HG03571 (cell line): ENCODE data around the gene SCML2.
"Not testable (repeated sequence)": the region's sequence is repeated elsewhere in the genome, so short reads cannot be mapped to it uniquely, and the experiment has no call there.

Experiments
- ATAC-seq: cut with Tn5 transposase; IDR thresholded peaks from one replicate; pipeline ENCODE4 v1.9.1; 2021; ENCODE audit not compliant: unreplicated experiment

Gene SCML2

GRCh38 chrX:18354369-18355223 lies at the start of gene SCML2:
TSS of gene SCML2 (minus strand) at chrX:18354688. CDS start at chrX:18334071, 20,617 bp downstream.
- ATAC-seq, result no peak

GRCh38 chrX:18401848-18402213 lies 47.3 kb upstream of the SCML2 start:
- ATAC-seq, result no peak

GRCh38 chrX:18394477-18394876 lies 40.0 kb upstream of the SCML2 start:
- no peak for ATAC-seq

- no peak for ATAC-seq
These were observed 36.6 kb upstream of the SCML2 start for GRCh38 chrX:18390941-18391538.

DNA sequence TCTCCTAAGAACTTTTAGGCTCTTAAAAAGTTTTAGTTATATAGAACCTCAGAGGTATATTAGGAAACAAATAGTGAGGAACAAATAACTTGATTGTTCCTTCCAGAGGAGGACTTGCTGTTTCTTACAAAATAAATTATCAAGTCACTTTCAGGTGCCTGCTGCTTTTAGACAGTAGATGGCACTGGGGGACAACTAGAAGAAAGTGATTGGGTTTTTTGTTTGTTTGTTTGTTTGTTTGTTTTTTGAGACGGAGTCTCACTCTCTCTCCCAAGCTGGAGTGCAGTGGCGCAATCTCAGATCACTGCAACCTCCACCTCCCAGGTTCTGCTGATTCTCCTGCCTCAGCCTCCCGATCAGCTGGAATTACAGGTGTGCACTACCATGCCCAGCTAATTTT lies 35.5 kb upstream of the SCML2 start:
- no peak for ATAC-seq

- ATAC-seq, result no peak
These were observed 23.3 kb upstream of the SCML2 start for GRCh38 chrX:18377796-18378195.

DNA sequence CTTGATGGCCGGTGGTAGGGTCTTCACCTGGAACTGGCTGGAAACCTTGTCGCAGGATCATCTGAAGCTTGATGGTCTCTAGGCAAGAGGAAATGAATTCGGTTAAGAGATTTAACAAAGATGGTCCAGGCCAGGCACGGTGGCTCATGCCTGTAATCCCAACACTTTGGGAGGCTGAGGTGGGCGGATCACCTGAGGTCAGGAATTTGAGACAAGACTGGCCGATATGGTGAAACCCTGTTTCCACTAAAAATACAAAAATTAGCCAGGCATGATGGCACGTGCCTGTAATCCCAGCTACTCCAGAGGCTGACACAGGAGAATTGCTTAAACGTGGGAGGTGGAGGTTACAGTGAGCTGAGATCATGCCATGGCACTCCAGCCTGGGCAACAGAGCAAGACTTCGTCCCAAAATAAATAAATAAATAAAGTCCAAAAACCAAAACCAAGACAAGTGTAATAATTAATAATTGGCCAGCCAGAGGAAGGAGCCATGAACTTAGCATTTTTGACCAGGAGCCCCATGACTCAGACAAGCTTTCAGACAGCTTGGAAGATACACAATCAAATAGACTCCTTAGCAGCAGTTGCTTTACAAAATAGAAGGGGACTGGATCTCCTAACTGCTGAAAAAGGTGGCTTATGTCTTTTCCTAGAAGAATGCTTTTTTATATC lies 20.8 kb upstream of the SCML2 start:
- not testable (repeated sequence) for ATAC-seq

DNA sequence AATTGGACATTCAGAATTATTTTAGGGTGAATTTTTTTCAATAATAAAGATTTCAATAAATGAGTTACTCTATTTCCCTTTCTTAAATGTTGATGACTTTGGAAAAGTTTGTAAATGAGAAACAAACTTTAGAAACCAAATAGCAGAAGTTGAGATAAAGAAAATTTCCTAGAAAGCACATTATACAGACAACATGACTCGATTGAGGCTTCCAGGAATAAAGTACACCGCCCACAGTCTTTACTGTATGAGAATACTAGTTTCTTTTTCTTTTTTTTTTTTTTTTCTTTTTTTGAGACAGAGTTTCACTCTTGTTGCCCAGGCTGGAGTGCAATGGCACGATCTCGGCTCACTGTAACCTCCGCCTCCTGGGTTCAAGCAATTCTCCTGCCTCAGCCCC lies 14.6 kb upstream of the SCML2 start:
- ATAC-seq, result not testable (repeated sequence)

DNA sequence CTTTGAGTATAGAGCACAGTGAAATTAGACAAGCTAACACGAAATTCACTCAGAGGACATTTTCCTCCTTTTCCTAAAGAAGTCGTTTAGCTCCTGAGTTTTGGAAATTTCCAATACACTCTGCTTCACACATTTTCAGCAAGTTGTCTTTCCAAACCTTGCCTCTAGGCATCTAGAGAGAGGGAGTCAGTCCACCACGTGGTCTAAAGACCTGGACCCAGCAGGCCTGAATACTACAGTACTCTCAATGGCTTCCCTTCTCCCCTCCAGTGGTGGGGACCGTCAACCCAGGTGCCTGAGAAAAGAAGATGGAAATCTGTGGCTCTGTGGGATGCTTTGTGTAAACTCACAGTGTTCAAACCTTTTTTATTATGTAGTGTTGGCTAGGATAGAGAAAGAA lies 13.9 kb upstream of the SCML2 start:
- no peak for ATAC-seq

DNA sequence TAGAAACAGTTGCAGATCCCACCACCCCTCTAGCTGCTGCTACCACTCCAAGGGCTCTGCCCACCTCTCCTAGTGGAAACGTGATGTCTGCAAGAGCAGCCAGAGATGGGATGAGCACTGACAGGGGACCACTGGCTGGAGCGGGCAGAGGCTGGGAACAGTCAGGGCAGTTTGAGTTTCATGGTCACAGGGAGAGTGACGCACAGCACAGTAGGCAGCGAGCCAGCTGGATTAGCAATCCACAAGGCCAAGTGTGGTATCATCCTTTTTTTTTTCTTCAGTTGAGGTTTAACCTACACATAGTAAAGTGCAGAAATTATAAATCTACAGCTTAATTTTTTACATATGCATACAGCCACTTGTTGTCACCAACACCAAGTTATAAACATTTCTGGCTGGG lies 6.4 kb upstream of the SCML2 start:
- no peak for ATAC-seq

DNA sequence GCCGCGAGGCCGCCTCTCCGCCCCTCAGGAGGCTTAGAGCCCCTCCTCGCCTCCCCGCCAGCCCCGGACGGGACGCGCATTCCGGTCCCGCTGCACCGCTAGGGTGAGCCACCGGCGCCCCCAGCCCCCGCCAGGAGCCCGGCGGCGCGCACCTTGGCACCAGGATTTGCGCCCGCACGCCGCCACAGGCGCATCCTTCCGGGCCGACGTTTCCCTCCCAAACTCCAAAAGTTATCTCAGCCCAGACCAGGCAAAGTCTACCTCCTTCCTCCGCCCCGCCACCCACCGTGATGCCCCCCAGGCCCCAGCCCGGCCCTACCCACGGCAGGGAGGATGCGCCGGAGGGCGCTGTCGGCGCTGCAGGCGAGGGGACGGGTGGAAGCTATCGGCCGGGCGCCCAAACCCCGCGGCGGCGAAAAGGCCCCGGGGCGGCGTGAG lies 538 bp downstream of the SCML2 start:
- ATAC-seq, result no peak

DNA sequence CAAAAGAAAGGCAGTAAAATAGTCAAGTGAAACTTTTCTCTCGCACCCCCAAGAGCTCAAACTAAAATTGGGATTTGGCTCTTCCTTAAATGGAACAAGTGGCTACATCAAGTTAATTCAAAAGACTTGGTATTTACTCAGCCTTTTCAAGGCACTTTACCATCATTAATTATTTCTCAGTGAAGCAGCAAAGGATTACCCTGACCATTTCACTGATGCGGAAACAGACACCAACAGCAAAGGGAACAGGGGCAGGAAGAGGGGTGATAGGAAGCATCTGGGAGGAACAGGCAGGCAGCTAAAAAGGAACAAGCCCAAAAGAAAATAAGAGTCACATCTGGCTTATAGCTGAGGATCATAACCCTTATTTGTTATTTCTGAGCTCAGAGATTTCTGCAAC lies 2.7 kb downstream of the SCML2 start:
- no peak for ATAC-seq

DNA sequence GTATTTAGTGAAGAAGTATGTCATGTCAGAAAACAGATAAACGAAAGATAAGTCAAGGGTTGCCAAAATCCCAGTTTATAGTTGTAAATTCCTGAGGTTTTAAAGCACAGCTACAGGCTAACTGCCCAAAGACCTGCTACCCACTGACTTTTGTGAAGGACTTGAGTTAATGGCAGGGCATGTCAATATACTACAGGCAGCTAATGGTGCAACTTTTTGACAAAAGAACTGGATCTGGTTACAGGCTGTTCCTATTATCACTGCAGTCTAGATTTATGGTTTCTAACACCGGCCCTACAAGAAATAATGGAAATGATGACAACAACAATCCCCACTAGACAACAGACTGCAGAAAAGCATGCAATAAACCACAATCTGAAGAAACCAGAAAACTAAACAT lies 6.4 kb downstream of the SCML2 start:
- no peak for ATAC-seq

DNA sequence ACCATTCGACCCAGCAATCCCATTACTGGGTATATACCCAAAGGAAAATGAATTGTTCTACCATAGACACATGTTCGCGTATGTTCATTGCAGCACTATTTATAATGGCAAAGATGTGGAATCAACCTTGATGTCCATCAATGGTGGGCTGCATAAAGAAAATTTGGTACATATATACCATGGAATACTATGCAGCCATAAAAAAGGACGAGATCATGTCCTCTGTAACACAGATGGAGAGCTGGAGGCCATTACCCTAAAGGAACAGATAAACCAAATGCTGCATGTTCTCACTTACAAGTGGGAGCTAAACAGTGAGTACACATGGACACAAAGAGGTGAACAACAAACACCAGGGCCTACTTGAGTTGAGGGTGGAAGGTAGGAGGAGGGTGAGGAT lies 45.1 kb downstream of the SCML2 start:
- ATAC-seq, result no peak

- no peak for ATAC-seq
These were observed 57.2 kb downstream of the SCML2 start for GRCh38 chrX:18297251-18297650.

- ATAC-seq, result no peak
These were observed 59.6 kb downstream of the SCML2 start for GRCh38 chrX:18294893-18295292.

GRCh38 chrX:18291006-18291545 lies 63.4 kb downstream of the SCML2 start:
- ATAC-seq, result no peak

- ATAC-seq, result no peak
These were observed 64.3 kb downstream of the SCML2 start for GRCh38 chrX:18290200-18290599.

GRCh38 chrX:18288716-18289115 lies 65.8 kb downstream of the SCML2 start:
- no peak for ATAC-seq

DNA sequence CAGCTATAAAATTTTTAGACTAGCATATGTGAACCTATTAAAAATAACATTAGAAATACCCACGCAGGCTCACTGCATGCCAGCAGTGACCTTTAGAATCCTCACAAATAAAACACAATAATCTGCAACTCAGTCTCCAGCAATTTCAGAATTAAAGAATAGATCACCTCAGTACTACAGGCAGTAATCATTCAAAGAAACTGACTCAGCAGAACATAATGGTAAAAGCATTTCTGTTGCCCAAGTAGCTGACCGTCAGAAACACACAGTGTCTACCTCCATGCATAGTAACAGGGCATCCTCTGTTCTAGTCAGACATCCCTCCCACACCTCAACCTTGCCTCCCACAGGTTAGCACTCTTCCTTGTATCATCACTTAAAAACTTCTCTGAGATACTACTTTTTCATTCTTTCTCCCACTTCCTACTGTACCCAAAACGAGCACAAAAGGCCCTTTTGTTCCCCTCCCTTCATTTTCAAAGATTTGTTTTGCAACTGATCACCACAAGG lies 68.1 kb downstream of the SCML2 start:
- no peak for ATAC-seq

- ATAC-seq, result no peak
These were observed 76.0 kb downstream of the SCML2 start for GRCh38 chrX:18278449-18278848.

- ATAC-seq, result no peak
These were observed 82.3 kb downstream of the SCML2 start for GRCh38 chrX:18272222-18272621.
